Stimulated activated CD8-positive, alpha-beta memory T cell treated with anti-CD3 and anti-CD28 coated beads, Interleukin-7, amount 100 ng/mL, for 4 hours (primary cell): ENCODE measurements around the gene NPPA.

Experiments
- DNase-seq, 2 donors: peaks; one replicate each; pipeline ENCODE4 v3.0.0-alpha.2; 2020; ENCODE audit warnings: low read depth in 2 of 2

NPPA gene

DNA sequence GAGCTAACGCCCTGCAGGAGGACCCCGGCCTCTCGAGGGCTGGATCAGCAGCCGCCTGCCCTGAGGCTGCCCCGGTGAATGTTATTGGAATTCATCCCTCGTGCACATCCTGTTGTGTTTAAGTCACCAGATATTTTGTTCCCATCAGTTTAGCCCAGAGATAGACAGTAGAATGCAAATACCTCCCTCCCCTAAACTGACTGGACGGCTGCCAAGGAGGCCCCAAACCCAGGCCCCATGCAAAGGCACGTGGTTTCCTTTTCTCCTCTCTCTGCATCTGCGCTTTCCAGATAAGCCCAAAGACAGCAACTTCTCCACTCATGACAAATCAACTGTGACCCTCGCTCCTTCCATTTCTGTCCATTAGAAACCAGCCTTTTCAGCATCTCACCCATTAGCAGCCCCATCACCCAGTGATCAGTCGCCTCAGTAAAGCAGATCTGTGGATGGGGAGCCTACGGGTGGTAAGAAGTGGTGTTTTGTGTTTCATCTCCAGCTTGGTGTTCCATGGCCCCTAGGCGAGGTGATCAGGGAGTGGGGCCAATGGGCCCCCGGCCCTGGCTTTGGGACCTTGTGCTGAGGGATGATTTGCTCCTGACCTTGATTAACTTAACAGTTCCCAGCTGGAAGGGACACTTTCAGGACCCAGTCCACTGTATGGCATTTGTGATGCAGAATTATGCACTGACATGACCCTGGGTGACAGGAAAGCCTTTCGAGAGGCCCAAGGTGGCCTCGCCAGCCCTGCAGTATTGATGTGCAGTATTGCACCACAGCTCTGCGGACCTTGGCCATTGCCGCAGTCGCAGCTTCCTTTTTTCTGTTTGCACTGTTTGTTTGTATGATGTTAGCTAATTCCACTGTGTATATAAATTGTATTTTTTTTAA is 5.2 kb downstream of the NPPA start:
- no peak for DNase-seq

DNA sequence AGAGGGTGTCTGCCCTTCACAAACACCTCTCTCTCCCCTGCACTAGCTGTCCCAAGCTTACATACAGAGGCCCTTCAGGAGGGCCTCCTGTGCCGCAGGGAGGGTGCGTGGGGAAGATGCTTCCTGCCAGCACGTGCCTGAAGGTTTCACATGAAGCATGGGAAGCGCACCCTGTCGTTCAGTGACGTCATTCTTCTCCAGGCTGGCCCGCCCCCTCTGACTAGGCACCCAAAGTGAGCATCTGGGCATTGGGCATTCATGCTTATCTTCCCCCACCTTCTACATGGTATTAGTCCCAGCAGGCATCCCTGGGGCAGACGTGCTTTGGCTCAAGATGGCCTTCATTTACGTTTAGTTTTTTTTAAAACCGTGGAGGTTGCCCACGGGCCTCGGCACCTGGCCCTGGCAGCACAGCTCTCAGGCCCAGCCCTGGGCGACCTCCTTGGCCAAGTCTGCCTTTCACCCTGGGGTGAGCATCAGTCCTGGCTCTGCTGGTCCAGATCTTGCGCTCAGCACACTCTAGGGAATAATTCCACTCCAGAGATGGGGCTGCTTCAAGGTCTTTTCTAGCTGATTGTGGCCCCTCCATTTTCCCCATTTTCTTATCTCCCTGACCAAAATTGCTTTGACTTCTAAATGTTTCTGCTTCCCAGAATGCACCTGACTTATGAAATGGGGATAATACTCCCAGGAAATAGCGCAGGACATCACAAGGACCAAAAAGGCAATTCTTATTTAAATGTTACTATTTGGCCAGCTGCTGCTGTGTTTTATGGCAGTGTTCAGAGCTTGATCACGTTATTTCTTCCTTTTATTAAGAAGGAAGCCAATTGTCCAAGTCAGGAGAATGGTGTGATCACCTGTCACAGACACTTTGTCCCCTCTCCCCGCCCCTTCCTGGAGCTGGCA is 6.1 kb downstream of the NPPA start:
- no peak for DNase-seq

DNA sequence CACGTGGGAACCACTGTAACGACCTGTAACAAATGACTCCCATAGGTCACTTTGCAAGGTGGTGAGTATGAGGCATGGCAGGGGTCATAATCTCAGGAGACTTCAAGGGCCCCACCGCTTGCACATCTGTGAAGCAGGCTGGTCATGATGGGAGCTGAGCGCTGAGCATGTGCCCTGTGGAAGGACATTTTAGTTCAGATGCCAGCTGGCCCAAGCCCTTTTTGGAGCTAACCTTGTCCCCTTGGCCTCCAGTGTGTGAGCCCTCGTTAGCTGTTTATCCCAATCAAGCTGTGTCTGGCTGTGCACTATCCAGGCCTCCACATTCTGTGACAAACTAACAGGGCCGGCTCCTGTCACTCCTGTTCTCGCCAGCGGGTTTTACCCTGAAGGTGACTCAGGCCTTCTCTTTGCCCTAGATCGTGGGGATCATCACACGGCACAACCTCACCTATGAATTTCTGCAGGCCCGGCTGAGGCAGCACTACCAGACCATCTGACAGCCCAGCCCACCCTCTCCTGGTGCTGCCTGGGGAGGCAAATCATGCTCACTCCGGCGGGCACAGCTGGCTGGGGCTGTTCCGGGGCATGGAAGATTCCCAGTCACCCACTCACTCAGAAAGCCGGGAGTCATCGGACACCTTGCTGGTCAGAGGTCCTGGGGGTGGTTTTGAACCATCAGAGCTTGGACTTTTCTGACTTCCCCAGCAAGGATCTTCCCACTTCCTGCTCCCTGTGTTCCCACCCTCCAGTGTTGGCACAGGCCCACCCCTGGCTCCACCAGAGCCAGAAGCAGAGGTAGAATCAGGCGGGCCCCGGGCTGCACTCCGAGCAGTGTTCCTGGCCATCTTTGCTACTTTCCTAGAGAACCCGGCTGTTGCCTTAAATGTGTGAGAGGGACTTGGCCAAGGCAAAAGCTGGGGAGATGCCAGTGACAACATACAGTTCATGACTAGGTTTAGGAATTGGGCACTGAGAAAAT is 7.6 kb downstream of the NPPA start:
- no peak for DNase-seq

DNA sequence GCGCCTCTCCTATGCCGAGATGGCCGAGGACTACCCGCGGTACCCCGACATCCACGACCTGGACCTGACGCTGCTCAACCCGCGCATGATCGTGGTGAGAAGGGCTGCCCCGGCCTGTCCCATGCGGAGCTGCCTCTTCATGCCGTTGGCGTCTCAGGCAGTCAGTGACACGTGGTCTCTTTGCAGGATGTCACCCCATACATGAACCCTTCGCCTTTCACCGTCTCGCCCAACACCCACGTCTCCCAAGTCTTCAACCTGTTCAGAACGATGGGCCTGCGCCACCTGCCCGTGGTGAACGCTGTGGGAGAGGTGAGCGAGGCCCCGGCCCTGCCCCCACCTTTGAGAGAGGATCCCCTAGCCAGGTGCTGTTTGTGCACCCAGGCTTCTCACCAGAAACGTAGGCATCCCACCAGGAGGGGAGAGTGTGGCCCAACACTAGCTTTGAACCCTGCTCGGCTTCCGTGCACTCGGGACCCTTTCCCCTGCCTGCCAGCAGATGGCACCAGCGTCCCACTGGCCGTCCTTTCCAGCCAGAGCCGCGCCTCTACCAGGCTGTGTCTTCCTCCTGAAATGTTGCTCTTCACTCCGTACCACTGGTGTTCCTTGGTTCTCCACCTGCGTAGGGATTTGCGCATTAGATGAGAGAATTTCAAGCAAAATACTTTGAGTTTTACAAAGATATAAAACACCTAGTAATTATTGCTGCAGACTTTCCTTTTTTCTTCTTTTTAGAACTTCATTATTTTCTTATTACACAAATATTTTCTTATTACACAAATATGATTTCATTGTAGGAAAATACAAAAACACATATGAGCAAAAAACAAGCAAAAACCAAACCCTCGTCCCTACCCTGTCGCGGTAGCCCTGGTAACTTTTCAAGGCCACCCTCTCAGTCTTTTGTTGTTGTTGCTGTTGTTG is 9.0 kb downstream of the NPPA start:
- DNase-seq = peak; percentile 32 to 45

DNA sequence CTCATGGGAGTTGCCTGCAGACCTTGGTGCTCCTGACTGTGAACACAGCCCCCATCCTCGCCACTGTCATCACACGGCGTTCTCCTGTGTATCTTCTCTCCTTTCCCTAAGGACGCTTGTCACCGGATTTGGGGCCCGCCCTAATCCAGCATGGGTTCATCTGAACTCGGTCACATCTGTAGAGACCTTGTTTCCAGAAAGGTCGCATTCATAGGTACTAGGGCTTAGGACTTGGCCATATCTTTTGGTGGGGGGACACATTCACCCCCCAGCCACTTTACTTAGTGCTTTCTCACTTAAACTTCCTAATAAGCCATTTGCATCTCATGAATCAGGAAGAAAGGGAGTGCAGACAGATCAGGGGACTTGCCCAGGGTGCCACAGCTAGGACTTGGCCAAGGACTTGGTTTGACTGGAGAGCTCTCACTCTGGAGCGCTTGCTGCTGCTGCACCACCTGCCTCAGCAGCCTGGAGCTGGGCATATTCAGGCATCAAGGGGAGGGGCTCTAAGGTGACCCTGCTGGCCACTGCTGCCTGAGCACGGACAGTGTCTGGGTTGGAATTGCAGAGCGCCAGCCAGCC is 9.7 kb downstream of the NPPA start:
- DNase-seq = no peak

DNA sequence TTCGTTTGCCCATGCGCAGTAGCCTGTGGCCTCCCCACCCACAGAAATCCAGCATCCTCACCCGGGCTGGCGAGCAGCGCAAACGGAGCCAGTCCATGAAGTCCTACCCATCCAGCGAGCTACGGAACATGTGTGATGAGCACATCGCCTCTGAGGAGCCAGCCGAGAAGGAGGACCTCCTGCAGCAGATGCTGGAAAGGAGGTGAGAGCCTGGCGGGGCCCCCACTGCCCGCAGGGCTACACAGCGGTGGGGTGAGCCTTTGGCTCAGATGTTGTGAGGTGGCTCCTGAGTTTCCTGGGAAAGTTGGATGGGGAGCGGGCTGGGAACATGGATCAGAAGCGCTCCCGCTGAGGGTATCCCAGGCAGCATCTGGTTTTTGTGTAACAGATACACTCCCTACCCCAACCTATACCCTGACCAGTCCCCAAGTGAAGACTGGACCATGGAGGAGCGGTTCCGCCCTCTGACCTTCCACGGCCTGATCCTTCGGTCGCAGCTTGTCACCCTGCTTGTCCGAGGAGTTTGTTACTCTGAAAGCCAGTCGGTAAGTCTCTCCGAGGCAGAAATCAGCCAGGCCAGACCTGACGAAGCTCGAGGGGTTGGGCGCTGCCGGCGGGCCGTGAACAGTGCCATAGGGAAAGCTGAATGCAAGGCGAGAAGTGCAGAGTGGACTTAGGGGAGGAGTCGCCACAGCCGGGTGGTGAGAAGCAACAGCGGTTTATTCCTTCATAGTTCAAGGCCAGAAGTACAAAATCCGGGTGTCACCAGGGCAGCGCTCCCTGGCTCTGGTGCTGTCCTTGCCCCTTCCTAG is 10.4 kb downstream of the NPPA start:
- DNase-seq = no peak

DNA sequence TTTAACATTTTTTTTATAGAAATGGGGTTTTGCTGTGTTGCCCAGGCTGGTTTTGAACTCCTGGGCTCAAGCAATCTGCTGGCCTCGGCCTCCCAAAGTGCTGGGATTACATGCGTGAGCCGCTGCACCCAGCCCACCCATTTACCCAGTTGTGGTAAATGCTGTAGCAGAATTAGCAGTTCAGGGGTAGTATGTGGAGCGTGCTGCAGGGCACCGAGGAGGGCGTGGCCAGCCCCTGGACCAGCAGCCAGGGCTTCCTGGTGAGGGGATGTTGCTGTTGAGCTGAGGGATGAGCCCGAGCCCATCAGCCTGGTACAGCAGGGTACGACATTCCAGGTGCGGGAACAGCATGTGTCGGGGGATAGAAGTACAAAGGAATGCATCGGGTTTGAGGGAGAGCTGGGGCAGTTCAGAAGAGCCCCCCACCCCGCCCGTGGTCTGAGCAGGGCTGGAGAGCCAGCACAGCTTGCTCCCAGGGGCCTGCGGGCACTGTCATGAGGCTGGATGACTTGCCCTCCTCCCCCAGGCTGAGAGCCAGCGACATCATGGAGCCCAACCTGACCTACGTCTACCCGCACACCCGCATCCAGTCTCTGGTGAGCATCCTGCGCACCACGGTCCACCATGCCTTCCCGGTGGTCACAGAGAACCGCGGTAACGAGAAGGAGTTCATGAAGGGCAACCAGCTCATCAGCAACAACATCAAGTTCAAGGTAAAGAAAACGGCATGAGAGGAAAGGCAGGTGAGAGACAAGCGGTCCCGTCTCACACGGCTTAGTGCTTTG is 11.9 kb downstream of the NPPA start:
- no peak for DNase-seq

DNA sequence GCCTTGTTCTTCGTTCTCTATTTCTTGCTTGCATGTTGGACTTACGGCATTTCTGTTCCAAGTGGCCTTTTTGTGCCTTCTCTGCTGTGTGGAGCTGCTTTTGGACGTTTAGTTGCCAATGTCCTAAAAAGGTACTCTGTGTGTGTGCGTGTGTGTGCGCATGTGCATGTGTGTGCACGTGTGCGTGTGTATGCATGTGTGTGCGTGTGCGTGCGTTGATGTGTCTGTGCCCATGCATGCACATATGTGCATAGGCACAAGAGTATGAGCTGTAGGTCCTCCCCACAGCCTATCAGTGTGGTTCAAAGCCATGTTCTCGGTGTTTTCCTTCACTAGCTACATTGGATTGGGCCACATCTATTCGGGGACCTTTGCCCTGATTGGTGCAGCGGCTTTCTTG is 13.7 kb downstream of the NPPA start:
- DNase-seq = no peak

DNA sequence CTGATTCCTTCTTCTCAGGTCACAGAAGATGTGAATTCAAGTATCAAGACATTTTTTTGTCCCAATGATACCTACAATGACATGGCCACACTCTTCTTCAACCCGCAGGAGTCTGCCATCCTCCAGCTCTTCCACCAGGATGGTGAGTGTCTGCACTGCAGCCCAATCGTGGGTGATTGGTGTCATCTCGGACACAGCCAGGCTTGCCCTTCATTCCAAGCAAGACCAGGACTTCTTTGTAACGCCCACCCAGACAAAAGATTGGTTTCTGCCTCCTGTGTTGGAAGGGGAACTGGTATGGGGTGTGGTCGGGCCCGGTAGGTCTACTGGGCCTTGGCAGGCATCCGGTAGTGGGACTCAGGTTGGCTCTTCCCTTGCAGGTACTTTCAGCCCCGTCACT is 14.1 kb downstream of the NPPA start:
- no peak for DNase-seq

DNA sequence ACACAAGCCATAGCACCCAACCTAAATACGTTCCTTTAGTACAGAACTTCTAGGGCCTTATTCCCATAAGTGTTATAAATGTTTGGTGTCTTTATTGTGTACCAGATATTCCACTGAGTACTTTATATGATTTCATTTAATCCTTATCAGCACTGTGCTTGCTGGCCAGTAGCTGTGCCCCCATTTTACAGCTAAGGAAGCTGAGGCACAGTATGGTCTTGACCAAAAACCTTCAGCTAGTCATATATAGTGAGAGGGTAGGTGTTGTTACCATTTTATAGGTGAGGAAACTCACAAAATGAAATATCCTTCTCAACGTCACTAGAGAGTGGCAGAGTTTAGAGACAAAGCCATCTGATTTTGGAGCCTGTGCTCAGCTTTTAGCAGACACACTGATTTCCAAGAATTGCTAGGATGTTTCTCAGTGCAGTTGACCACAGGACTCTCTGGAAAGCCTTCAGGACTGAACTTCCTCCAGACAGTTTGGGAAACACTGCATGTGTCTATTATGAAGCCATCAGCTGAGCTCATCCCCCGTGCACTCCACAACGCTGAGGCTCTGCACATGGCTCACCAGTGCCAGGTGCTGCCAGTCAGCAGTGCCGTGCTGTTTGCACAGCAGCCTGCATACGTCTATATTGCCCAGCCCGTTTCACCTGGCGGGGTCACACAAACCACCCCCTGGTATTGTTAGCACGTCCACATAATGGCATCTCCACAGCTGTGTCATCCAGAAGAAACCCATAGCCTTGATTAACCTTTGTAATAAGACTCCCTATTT is 15.4 kb downstream of the NPPA start:
- no peak for DNase-seq

DNA sequence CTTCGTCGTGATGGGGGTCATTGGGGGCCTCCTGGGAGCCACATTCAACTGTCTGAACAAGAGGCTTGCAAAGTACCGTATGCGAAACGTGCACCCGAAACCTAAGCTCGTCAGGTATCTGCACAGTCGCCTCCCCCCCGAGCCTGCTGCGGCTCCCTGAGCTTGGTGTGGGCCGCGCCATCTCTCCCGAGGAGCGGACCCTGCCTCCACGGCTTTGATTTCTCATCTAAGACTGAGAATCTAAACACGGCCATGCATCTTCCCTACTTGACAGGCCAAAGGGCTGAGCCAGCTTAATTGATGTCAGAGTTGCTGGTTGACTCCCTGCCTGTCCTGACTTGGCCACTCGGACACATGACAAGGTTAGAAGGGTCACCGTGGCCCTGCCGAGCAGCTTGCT is 19.1 kb downstream of the NPPA start:
- no peak for DNase-seq

DNA sequence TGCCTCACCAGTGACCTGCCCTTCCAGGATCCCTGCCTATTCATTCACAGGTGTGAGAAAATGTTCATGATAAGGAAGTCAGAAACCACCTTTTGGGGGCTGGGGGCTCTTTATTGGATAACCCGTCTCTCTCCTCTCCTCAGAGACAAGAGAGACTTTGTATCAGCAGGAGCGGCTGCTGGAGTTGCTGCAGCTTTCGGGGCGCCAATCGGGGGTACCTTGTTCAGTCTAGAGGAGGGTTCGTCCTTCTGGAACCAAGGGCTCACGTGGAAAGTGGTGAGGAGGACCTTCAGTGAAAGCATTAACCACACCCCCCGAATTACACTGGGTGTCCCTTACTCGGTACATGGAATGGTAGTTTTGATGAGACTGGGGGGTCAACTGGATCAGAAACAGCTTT is 20.6 kb downstream of the NPPA start:
- DNase-seq = no peak

DNA sequence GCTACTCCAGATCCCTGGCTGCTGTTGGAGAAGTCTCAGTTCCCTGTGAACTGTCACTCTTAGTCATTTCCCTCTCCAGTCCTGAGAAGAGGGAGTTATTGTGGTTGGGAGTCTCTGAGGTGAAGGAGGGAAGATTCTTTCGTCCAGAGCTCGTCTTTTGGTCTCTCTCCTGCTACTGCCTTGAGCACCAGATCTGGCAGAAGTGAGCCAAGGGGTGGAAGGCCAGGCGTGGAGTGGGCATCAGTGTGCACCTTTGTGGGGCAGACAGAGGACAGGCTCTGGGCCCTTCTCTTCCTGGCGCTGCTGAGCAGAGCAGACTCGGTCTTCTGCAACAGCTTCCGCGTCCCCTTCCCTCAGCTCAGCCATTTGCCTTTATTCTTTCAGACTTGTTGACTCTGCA is 22.5 kb downstream of the NPPA start:
- DNase-seq = no peak

DNA sequence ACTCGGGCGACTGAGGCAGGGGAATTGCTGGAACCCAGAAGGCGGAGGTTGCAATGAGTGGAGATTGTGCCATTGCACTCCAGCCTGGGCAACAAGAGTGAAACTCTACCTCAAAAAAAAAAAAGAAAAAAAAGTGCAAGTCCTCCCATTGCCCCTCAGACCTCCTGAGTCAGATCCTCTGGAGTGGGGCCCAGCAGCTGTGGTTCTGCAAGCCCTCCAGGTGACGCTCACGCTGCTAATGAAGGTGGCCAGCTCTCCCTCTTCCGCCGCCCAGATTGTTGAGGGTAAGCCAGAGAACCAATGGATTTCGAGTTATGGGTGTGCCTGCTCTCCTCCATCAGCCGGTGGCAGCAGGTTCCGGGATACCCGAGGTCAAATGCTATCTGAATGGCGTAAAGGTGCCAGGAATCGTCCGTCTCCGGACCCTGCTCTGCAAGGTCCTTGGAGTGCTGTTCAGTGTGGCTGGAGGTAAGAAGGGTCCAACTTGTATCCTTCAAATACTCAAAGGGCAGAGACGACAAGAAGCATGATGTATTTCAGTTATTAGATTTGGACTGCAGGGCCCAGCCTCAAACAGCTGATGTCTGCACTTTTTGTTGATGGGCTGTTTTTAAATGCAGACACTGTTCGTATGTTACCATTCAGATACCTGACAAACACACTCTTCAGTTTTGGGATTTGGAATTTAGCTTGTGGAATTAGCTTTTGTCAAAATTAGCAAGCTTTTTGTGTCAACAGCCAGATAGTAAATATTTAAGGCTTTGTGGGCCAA is 24.0 kb downstream of the NPPA start:
- no peak for DNase-seq

DNA sequence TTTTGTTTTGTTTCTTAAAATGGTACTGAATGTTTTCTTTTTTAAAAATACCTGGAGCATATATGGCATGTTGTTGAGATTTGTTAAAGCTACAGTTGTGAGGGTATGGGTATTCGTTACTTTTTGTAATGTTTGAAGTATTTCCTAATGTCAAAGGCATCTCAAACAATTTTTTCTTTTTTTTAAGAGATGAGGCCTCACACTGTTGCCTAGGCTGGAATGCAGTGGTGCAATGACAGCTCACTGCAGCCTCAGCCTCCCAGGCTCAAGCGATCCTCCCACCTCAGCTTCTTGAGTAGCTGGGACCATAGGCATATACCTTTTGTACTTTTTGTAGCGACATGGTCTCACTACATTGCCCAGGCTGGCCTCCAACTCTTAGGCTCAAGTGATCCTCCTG is 25.5 kb downstream of the NPPA start:
- DNase-seq = no peak

DNA sequence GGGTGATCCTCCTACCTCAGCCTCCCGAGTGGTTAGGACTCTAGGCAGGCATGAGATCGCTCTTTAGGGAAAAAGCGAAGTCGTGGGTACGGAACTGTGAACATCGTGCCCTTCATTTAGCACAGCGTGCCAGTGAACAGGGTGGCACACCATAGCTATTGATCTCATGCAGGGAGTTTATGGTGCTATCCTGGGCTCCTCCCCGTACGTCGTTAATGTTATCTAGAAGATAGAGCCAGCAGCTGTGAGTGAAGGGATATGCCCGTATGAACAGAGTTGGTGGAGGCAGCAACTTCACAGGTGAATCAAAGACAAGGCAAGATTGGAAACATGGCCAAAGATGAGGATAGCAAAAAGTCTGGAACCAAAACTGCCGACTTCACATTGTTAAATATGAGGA is 30.4 kb downstream of the NPPA start:
- no peak for DNase-seq

DNA sequence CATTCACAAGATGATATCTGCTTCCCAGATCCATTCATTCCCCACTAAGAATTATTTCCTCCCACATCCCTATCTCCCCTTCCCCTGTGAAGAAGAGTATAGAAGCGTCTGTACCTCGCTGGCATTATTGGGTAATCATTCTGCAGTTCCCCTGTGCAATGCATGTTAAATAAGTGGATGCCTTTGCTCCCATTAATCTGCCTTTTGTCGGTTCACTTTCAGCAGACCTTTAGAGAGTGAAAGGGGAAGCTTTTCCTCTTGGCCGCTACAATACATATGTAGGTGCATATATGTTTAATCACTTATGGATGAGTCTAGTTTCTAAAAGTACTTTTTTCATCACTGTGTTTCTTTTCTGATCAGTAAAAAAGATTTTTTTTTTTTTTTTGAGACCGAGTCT is 34.6 kb downstream of the NPPA start:
- no peak for DNase-seq
